CD8-positive, alpha-beta memory T cell (primary cell): ENCODE data around the gene DRGX. TPM values are rescaled to one million over a fixed set of nuclear protein-coding genes. Genes with fewer than 3 reads are reported as not detected.

ENCODE experiments used
- CTCF ChIA-PET: fragments of 350-600 bp; sonication (Branson Sonifier 250); formaldehyde crosslinking; loops from one replicate; lab custom pipeline; 2021; ENCODE audit warnings: antibody characterized with exemption; lab: Charles Lee
- POLR2A ChIA-PET: fragments of 350-600 bp; sonication (Branson Sonifier 250); formaldehyde crosslinking; loops from one replicate; lab custom pipeline; 2021; ENCODE audit warnings: antibody characterized with exemption; lab: Charles Lee
- DNase-seq, 5 donors: peaks; one replicate each; pipeline versions ENCODE4 v3.0.0 to v3.0.0-alpha.2; 2020 to 2022; ENCODE audit warnings: mixed read lengths in 1 of 5
- H3K27ac ChIP-seq: one replicate; pipeline ENCODE4 v1.7.0; 2013; ENCODE audit warnings: low read depth, mild to moderate bottlenecking, low read length, moderate library complexity
- H3K27me3 ChIP-seq: 2 replicates; pipeline ENCODE4 v1.7.0; 2013; ENCODE audit warnings: low read length, mild to moderate bottlenecking; ENCODE audit not compliant: insufficient read depth, poor library complexity, severe bottlenecking
- H3K36me3 ChIP-seq: 2 replicates; pipeline ENCODE4 v1.7.0; 2013; ENCODE audit warnings: mild to moderate bottlenecking, low read length, moderate library complexity; ENCODE audit not compliant: insufficient read depth
- H3K4me1 ChIP-seq: 2 replicates; pipeline ENCODE4 v1.7.0; 2013; ENCODE audit warnings: mild to moderate bottlenecking, low read length, moderate library complexity; ENCODE audit not compliant: insufficient read depth
- H3K4me3 ChIP-seq: 2 replicates; pipeline ENCODE4 v1.7.0; 2013; ENCODE audit warnings: mild to moderate bottlenecking, low read length
- H3K9me3 ChIP-seq: 2 replicates; pipeline ENCODE4 v1.7.0; 2013; ENCODE audit warnings: mild to moderate bottlenecking, low read length
- H3K27ac Mint-ChIP-seq, 8 donors: one replicate each; pipeline ENCODE4 v1.8.0; 2020 to 2021; ENCODE audit warnings: mixed read lengths in 8 of 8, mild to moderate bottlenecking in 6 of 8, inconsistent platforms in 3 of 8, moderate library complexity in 3 of 8
- H3K27me3 Mint-ChIP-seq, 2 donors: one replicate each; pipeline ENCODE4 v1.8.0; 2020 to 2021; ENCODE audit warnings: mixed read lengths in 2 of 2, mild to moderate bottlenecking in 1 of 2, moderate library complexity in 1 of 2
- H3K36me3 Mint-ChIP-seq, 3 donors: one replicate each; pipeline ENCODE4 v1.8.0; 2020 to 2021; ENCODE audit warnings: mixed read lengths in 3 of 3, inconsistent platforms in 1 of 3, mild to moderate bottlenecking in 1 of 3
- H3K4me1 Mint-ChIP-seq, 3 donors: one replicate each; pipeline ENCODE4 v1.8.0; 2020 to 2021; ENCODE audit warnings: mixed read lengths in 3 of 3, inconsistent platforms in 1 of 3, mild to moderate bottlenecking in 1 of 3
- H3K4me3 Mint-ChIP-seq, 7 donors: one replicate each; pipeline ENCODE4 v1.8.0; 2020 to 2021; ENCODE audit warnings: mixed read lengths in 7 of 7, mild to moderate bottlenecking in 6 of 7, moderate library complexity in 4 of 7, inconsistent platforms in 2 of 7
- H3K9me3 Mint-ChIP-seq, 5 donors: one replicate each; pipeline ENCODE4 v1.8.0; 2020 to 2022; ENCODE audit warnings: mixed read lengths in 5 of 5, mild to moderate bottlenecking in 3 of 5, moderate library complexity in 2 of 5, inconsistent platforms in 1 of 5
- polyA plus RNA-seq: library from polyadenylated mRNA; unstranded; fragments of 300-500 nt; fragmentation: Illumina TruSeq; gene quantifications from one replicate; pipeline ENCODE4 v1.2.3, GENCODE V29; 2021
- total RNA-seq, 2 experiments: library from RNA; stranded (reverse); gene quantifications; one replicate each; pipeline ENCODE4 v1.2.3, GENCODE V29; 2021

Gene DRGX
- total and polyA plus RNA-seq, 3 experiments from 2014 or later, result not detected

DNA sequence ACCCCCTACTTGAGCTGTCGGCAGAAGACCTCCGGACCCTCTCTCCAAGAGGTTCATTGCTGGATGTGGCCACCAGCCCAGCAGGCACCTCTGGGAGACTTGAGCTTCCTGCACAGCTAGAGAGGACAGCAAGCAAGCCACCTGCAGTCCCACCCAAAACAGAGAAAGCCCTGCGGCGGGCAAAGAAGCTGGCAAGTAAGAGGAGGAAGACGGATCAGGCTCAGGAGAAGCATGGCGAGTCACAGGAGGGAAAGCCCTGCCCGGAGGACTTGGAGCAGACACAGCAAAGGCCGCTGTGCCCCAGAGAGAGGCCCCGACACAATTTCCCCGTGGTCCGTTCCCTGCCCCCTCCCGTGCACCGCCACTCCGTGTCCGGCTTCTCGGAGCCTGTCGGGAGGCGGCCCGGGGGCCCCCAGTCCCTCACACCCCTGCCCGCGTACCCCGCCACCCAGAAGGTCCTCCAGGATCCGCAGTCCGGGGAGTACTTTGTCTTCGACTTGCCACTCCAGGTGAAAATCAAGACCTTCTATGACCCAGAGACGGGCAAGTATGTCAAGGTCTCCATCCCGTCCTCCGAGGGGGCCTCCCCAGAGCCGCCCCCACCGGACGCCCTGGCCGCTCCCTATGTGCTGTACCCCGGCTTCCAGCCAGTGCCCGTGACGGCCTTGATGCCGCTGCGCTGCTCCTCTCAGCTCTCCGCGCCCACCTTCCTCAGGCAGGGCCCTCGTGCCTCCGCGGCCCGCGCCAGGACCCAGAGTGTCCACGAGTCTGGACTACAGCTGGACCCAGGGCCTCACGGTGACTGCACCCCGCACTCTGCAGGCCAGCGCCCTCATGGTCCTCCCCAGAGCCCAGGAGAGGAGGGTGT, 69.7 kb downstream of the DRGX start:
- Histone ChIP-seq H3K36me3 (no peaks in the 10 kb centered on the region), H3K27ac (no peak overlapping the region), H3K4me1 (no peaks in the 10 kb centered on the region), H3K27me3 (no peaks in the 10 kb centered on the region), H3K9me3 (no peaks in the 10 kb centered on the region), H3K4me3 (no peak overlapping the region)
- no peak overlapping the region for H3K4me3 Mint-ChIP-seq
- POLR2A ChIA-PET, result no interaction called here
- no peak for DNase-seq
- H3K27ac Mint-ChIP-seq, result no peak overlapping the region
- no peaks in the 10 kb centered on the region for H3K9me3 Mint-ChIP-seq
- CTCF ChIA-PET, result no interaction called here
- H3K36me3 Mint-ChIP-seq, result no peaks in the 10 kb centered on the region
- H3K4me1 Mint-ChIP-seq, result no peaks in the 10 kb centered on the region
- peaks cover 3 to 7% of the 10 kb centered on the region in 2 donors for H3K27me3 Mint-ChIP-seq

DNA sequence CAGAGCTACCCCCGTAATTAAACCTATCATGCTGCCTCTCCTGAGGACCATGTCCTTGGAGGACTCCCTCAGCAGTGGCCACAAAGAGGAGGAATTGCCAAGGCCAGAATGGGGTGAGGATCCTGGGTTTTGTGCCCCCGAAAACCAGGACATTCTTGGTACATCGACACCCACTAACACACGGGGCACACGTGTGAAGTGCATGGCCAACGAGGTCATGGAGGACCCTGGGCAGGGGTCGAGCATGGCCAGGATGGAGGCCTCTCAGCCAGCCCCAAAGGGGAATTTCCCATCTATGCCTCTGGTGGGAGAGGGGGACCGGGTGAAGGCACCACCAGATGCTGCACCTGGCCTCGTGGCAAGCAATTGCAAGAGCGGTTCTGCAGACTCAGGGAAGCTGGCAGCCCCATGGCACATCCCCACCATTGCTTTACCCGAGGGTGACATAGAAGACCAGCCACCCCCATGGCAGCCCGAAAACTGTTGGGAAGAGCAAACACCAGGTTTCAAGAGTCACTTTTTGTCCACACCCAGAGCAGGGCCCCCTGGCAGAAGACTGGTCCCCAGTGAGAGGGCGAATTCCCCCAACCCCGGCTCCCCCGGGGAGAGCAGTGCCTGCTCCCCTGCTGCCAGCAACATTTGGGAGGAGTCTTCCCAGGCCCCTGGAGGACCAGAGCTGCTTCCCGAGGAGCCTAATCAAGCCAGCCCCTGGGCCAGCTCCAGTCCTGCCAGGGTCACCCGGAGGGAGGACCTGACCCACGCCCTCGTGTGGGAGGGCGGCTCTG, 70.6 kb downstream of the DRGX start:
- no peak overlapping the region for H3K4me3 ChIP-seq
- H3K27ac ChIP-seq, result no peak overlapping the region
- Mint-ChIP-seq H3K9me3 (no peaks in the 10 kb centered on the region), H3K27me3 (peaks cover 3 to 7% of the 10 kb centered on the region in 2 donors), H3K27ac (no peak overlapping the region), H3K4me1 (no peaks in the 10 kb centered on the region), H3K4me3 (no peak overlapping the region), H3K36me3 (no peaks in the 10 kb centered on the region)
- no peak for DNase-seq
- CTCF ChIA-PET, result no interaction called here
- POLR2A ChIA-PET, result no interaction called here
- H3K9me3 ChIP-seq, result no peaks in the 10 kb centered on the region
- H3K27me3 ChIP-seq, result no peaks in the 10 kb centered on the region
- no peaks in the 10 kb centered on the region for H3K4me1 ChIP-seq
- no peaks in the 10 kb centered on the region for H3K36me3 ChIP-seq

DNA sequence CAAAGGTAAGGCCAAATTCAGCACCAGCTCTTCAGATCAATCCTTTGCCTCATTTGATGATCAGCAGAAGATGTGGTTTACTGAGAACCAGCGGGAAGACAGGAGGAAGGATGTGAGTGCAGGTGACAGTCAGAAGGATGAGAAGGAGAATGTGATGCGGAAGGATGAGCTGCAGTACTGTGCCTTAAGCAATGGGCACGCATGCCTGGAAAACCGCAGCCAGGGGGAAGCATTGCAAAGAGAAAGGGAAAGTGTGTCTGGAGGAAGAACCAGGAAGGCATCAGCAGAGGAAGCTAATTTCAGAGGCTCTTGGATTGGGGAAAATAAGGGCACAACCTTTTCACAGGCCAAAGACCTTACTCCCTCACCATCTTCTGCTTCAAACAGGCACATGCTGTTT, 71.2 kb downstream of the DRGX start:
- ChIA-PET POLR2A (no interaction called here), CTCF (no interaction called here)
- no peaks in the 10 kb centered on the region for H3K4me1 ChIP-seq
- Mint-ChIP-seq H3K9me3 (no peaks in the 10 kb centered on the region), H3K4me3 (no peak overlapping the region), H3K27ac (no peak overlapping the region), H3K27me3 (peaks cover 3 to 7% of the 10 kb centered on the region in 2 donors), H3K4me1 (no peaks in the 10 kb centered on the region), H3K36me3 (no peaks in the 10 kb centered on the region)
- no peaks in the 10 kb centered on the region for H3K36me3 ChIP-seq
- no peak overlapping the region for H3K27ac ChIP-seq
- H3K27me3 ChIP-seq, result no peaks in the 10 kb centered on the region
- H3K9me3 ChIP-seq, result no peaks in the 10 kb centered on the region
- no peak overlapping the region for H3K4me3 ChIP-seq
- DNase-seq, result no peak

DNA sequence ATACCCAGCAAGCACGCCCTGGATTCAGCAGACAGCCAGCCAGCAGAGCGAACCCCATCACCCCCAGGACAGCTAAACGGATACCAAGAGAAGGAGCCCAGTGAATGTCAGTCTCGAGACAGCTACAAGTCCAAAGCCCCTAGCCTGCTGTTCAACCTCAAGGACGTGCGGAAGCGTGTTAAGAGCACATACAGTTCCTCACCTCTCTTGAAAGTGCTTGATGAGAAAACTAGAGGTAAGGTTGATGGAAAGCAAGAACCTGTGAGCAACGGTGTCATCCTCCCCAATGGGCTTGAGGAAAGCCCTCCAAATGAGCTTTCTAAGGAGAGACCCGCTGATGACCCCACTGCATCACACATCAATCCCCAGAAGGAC, 72.0 kb downstream of the DRGX start:
- Histone ChIP-seq H3K36me3 (no peaks in the 10 kb centered on the region), H3K27me3 (no peaks in the 10 kb centered on the region), H3K27ac (no peak overlapping the region), H3K9me3 (no peaks in the 10 kb centered on the region), H3K4me1 (no peaks in the 10 kb centered on the region), H3K4me3 (no peak overlapping the region)
- no peak for DNase-seq
- Mint-ChIP-seq H3K4me1 (no peaks in the 10 kb centered on the region), H3K27ac (no peak overlapping the region), H3K27me3 (peaks cover 3 to 6% of the 10 kb centered on the region in 2 donors), H3K4me3 (no peak overlapping the region), H3K36me3 (no peaks in the 10 kb centered on the region), H3K9me3 (no peaks in the 10 kb centered on the region)
- CTCF ChIA-PET, result no interaction called here
- POLR2A ChIA-PET, result no interaction called here

DNA sequence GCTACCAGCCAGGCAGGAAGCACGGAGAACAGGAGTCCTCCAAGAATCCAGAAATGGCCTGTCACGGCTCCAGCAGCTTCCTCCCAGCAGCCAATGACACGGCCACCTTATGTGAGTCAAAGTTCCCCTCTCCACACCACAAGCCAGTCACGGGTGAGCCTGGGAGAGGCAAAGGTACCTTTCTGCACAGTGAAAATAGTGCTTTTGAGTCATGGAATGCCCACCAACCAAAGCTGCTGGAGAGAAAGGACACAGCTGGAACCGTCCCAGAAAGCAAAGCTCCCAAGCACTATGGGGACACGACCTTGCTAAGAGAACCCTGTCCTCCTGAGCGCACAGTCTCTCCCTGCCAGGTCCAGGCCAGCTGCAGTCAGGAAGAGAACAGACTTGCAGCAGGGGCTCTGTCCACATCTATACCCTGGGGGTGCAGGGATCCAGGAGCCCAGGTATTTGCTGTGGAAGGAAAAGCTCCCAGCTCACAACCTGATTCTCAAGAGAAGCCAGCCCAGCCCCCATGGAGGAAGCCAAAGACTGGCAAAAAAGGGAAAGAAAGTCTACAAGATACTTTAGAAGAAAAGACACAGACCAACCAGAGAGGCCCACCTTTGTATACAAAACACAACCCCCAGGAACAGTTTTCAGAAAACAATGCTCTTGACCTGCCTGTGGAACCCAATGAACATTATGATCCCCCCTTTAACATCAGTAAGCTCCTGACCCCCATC, 72.6 kb downstream of the DRGX start:
- no peak for DNase-seq
- no peaks in the 10 kb centered on the region for H3K9me3 Mint-ChIP-seq
- no peak overlapping the region for H3K27ac ChIP-seq
- no peaks in the 10 kb centered on the region for H3K4me1 Mint-ChIP-seq
- H3K27me3 Mint-ChIP-seq, result peaks cover 1 to 3% of the 10 kb centered on the region in 2 donors
- ChIA-PET CTCF (no interaction called here), POLR2A (no interaction called here)
- no peaks in the 10 kb centered on the region for H3K4me1 ChIP-seq
- H3K27me3 ChIP-seq, result no peaks in the 10 kb centered on the region
- H3K4me3 Mint-ChIP-seq, result no peak overlapping the region
- H3K4me3 ChIP-seq, result no peak overlapping the region
- H3K9me3 ChIP-seq, result no peaks in the 10 kb centered on the region
- H3K36me3 Mint-ChIP-seq, result no peaks in the 10 kb centered on the region
- H3K36me3 ChIP-seq, result no peaks in the 10 kb centered on the region
- H3K27ac Mint-ChIP-seq, result no peak overlapping the region

DNA sequence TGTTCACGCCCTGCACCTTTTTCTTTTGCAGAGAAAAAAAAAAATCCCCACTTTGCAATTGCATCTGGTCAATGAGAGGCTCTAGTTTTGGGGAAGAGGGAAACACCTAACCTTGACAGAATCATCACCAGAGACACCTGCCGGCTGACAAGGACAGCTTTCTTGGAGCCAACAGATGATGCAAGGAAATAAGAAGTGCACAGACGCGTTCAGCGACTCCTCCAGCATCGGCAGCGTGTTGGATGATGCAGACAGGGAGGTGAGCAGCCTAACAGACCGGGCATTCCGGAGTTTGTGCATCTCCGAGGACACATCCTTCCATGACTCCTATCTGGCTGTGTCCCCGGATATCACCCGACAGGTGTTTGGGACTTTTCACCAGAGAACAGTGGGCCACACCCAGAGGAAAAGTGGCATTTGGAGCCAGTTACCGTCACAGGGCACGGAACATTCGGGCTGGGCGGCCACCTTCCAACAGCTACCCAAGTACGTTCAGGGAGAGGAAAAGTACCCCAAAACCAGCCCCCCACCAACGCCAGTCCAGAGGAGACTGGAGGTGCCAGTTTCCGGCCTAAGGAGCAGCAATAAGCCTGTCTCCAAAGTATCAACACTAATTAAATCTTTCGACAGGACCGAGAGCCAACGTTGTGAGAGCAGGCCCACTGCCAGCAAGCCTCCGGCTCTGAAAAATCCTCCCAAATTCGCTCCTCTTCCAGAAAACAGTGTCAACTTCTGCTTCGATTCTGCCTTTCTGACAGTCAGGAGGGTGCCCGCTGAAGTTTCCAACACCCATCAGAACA, 73.3 kb downstream of the DRGX start:
- H3K4me3 ChIP-seq, result no peak overlapping the region
- H3K27me3 ChIP-seq, result no peaks in the 10 kb centered on the region
- H3K9me3 ChIP-seq, result no peaks in the 10 kb centered on the region
- no peaks in the 10 kb centered on the region for H3K9me3 Mint-ChIP-seq
- CTCF ChIA-PET, result no interaction called here
- no peaks in the 10 kb centered on the region for H3K36me3 Mint-ChIP-seq
- no peaks in the 10 kb centered on the region for H3K36me3 ChIP-seq
- H3K27ac Mint-ChIP-seq, result no peak overlapping the region
- no peak overlapping the region for H3K27ac ChIP-seq
- peaks cover 0 to 1% of the 10 kb centered on the region in 2 donors for H3K27me3 Mint-ChIP-seq
- H3K4me3 Mint-ChIP-seq, result no peak overlapping the region
- H3K4me1 ChIP-seq, result no peaks in the 10 kb centered on the region
- POLR2A ChIA-PET, result no interaction called here
- no peak for DNase-seq
- H3K4me1 Mint-ChIP-seq, result no peaks in the 10 kb centered on the region

DNA sequence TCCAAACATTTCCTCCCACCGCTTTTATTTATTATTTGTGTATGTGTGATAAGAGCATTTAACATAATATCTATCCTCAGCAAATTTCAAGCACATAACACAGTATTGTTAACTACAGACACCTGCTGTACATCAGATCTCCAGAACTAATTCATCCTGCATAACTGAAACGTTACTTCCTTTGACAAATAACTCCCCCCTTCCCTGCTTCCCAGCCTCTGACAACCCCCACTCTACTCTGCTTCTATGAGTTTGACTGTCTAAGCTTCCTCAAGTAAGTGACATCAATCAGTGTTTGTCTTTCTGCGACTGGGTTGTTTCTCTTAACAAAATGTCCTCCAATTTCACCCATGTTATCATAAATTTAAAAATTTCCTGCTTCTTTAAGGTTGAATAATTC, 74.9 kb downstream of the DRGX start:
- H3K36me3 ChIP-seq, result no peaks in the 10 kb centered on the region
- Mint-ChIP-seq H3K27me3 (peaks cover 0 to 1% of the 10 kb centered on the region in 2 donors), H3K27ac (no peak overlapping the region), H3K4me1 (no peaks in the 10 kb centered on the region), H3K36me3 (no peaks in the 10 kb centered on the region), H3K9me3 (no peaks in the 10 kb centered on the region), H3K4me3 (no peak overlapping the region)
- no peaks in the 10 kb centered on the region for H3K4me1 ChIP-seq
- H3K27ac ChIP-seq, result no peak overlapping the region
- ChIA-PET POLR2A (no interaction called here), CTCF (no interaction called here)
- no peak for DNase-seq
- no peaks in the 10 kb centered on the region for H3K27me3 ChIP-seq
- no peak overlapping the region for H3K4me3 ChIP-seq
- no peaks in the 10 kb centered on the region for H3K9me3 ChIP-seq
